K562 (cell line): ENCODE data around the gene CPN2. TPM values are rescaled to one million over a fixed set of nuclear protein-coding genes. Genes with fewer than 3 reads are reported as not detected.

Source experiments
- ATAC-seq: fragments of 200-7000 bp; cut with Tn5 transposase; 3 replicates; pipeline ENCODE4 v1.9.1; 2020; ENCODE audit warnings: moderate library complexity
- BruUV-seq: library from RNA; stranded (reverse); fragments of 400-500 nt; replicated peaks from 2 replicates; lab custom pipeline; 2021; lab: Mats Ljungman, UMichigan
- CTCF ChIA-PET: fragments of 300-600 bp; formaldehyde crosslinking; extraction: SDS; loops from one replicate; lab custom pipeline; 2021; ENCODE audit warnings: low intra/inter-chr PET ratio; lab: Yijun Ruan, JAX
- POLR2A ChIA-PET: fragments of 300-600, 350-650 bp; sonication (Branson Sonifier 250); formaldehyde crosslinking; extraction: SDS; loops from one replicate; lab custom pipeline; 2021; ENCODE audit warnings: antibody characterized with exemption, inconsistent platforms; lab: Yijun Ruan, JAX
- DNase-seq, 4 experiments: peaks; one replicate each; pipeline versions ENCODE4 v3.0.0 to v3.0.0-alpha.2; 2011 to 2018; ENCODE audit warnings: low spot score in 3 of 4, mixed read lengths in 3 of 4; ENCODE audit errors: extremely low read depth in 1 of 4
- FAIRE-seq: peaks from 2 replicates; lab custom pipeline; 2011; peaks lifted over from hg19 to GRCh38; lab: Jason Lieb, UNC
- H2AFZ ChIP-seq: 2 replicates; pipeline ENCODE4 v1.6.0; 2011; ENCODE audit warnings: low read depth, low read length, control low read depth, inconsistent platforms
- H3K27ac ChIP-seq: fragments of 200-600 bp; 3 replicates; pipeline ENCODE4 v1.8.0; 2011; ENCODE audit warnings: low read depth, mild to moderate bottlenecking, control low read depth, inconsistent platforms, low read length, moderate library complexity, mixed read lengths; ENCODE audit errors: extremely low read depth
- H3K27me3 ChIP-seq, 2 experiments: fragments of 300-600 bp in 1 of 2; 2 replicates in 1 of 2; 3 replicates in 1 of 2; pipeline versions ENCODE4 v1.6.0 to v1.8.0; 2011; ENCODE audit warnings: inconsistent platforms in 2 of 2, low read length in 2 of 2, mild to moderate bottlenecking in 1 of 2, mixed read lengths in 1 of 2, moderate library complexity in 1 of 2; ENCODE audit not compliant: control insufficient read depth in 2 of 2, insufficient read depth in 2 of 2
- H3K36me3 ChIP-seq: fragments of 300-600 bp; 3 replicates; pipeline ENCODE4 v1.8.0; 2011; ENCODE audit warnings: mild to moderate bottlenecking, low read length, inconsistent platforms; ENCODE audit not compliant: control insufficient read depth, insufficient read depth
- H3K4me1 ChIP-seq, 2 experiments: fragments of 200-600 bp in 1 of 2; replicated peaks in 1 of 2; 2 replicates in 1 of 2; 3 replicates in 1 of 2; pipeline versions ENCODE4 v1.5.1 to v1.8.0; 2011; ENCODE audit warnings: inconsistent platforms in 2 of 2, low read length in 2 of 2, mild to moderate bottlenecking in 1 of 2, mixed read lengths in 1 of 2, moderate library complexity in 1 of 2; ENCODE audit not compliant: control insufficient read depth in 2 of 2, insufficient read depth in 2 of 2
- H3K4me2 ChIP-seq: 2 replicates; pipeline ENCODE4 v1.6.1; 2011; ENCODE audit warnings: low read length, control low read depth, inconsistent platforms, mixed read lengths; ENCODE audit not compliant: insufficient read depth
- H3K4me3 ChIP-seq: fragments of 200-600 bp; sonication (generic), shearing (Covaris generic); 2 replicates; pipeline ENCODE4 v1.5.1; 2016; ENCODE audit warnings: control low read depth, inconsistent platforms
- H3K79me2 ChIP-seq: fragments of 200-600 bp; 3 replicates; pipeline ENCODE4 v1.8.0; 2011; ENCODE audit warnings: low read length, inconsistent platforms; ENCODE audit not compliant: control insufficient read depth, insufficient read depth
- H3K9ac ChIP-seq, 2 experiments: 2 replicates each; pipeline versions ENCODE4 v1.6.0 to v1.6.1; 2011; ENCODE audit warnings: low read depth in 2 of 2, low read length in 2 of 2, control low read depth in 1 of 2, inconsistent platforms in 1 of 2, mild to moderate bottlenecking in 1 of 2, mixed read lengths in 1 of 2; ENCODE audit not compliant: insufficient read depth in 1 of 2
- H3K9me1 ChIP-seq: one replicate; pipeline ENCODE4 v1.6.0; 2011; ENCODE audit warnings: inconsistent platforms, mild to moderate bottlenecking, low read length, moderate library complexity; ENCODE audit not compliant: control insufficient read depth, insufficient read depth
- H3K9me3 ChIP-seq: replicated peaks from 2 replicates; pipeline ENCODE4 v1.5.1; 2011; ENCODE audit warnings: low read depth, low read length, inconsistent platforms; ENCODE audit not compliant: control insufficient read depth, insufficient read depth
- H4K20me1 ChIP-seq: replicated peaks from 2 replicates; pipeline ENCODE4 v1.6.1; 2011; ENCODE audit warnings: low read length, inconsistent platforms, mixed read lengths; ENCODE audit not compliant: control insufficient read depth, insufficient read depth
- ARID4B ChIP-seq: sonication (generic); formaldehyde crosslinking; IDR thresholded peaks from 2 replicates; pipeline ENCODE4 v1.8.0; 2022; ENCODE audit warnings: mild to moderate bottlenecking, missing genetic modification reagents
- C11orf30 ChIP-seq: fragments of 450-650 bp; IDR thresholded peaks from 2 replicates; pipeline ENCODE4 v1.6.1; 2016; ENCODE audit warnings: low read depth, mild to moderate bottlenecking
- CHD4 ChIP-seq: fragments of 200-600 bp; sonication (generic); IDR thresholded peaks from 3 replicates; pipeline ENCODE4 v1.6.1; 2012; ENCODE audit warnings: low read depth, mild to moderate bottlenecking, mixed read lengths, low read length, inconsistent platforms; ENCODE audit not compliant: insufficient read depth, insufficient replicate concordance, poor library complexity, severe bottlenecking
- DIDO1 ChIP-seq: fragments of 450-650 bp; IDR thresholded peaks from 2 replicates; pipeline ENCODE4 v1.6.1; 2016; ENCODE audit warnings: low read depth, missing biosample characterization, missing genetic modification characterization
- ELF2 ChIP-seq: fragments of 250-450 bp; sonication (Bioruptor Pico); IDR thresholded peaks from 2 replicates; pipeline ENCODE4 v1.5.0; 2021; ENCODE audit warnings: mild to moderate bottlenecking
- IRF1 ChIP-seq: sonication (generic); formaldehyde crosslinking; IDR thresholded peaks from 2 replicates; pipeline ENCODE4 v1.8.0; 2022; ENCODE audit warnings: missing genetic modification reagents, mild to moderate bottlenecking, borderline replicate concordance
- PKNOX1 ChIP-seq: fragments of 450-650 bp; IDR thresholded peaks from 2 replicates; pipeline ENCODE4 v1.6.1; 2016
- RBM14 ChIP-seq: fragments of 200-400 bp; formaldehyde crosslinking; IDR thresholded peaks from 2 replicates; pipeline ENCODE4 v1.6.1; 2018; ENCODE audit warnings: low read depth, mild to moderate bottlenecking, low read length, moderate library complexity, borderline replicate concordance; ENCODE audit not compliant: insufficient read depth
- RFX1 ChIP-seq: fragments of 450-650 bp; IDR thresholded peaks from 2 replicates; pipeline ENCODE4 v1.6.1; 2016; ENCODE audit warnings: mild to moderate bottlenecking, moderate library complexity
- SNAPC5 ChIP-seq: fragments of 250-450 bp; sonication (Bioruptor Pico); IDR thresholded peaks from 2 replicates; pipeline ENCODE4 v1.8.0; 2021; ENCODE audit warnings: moderate library complexity, mild to moderate bottlenecking, inconsistent platforms
- TCF7 ChIP-seq: sonication (generic); IDR thresholded peaks from 2 replicates; pipeline ENCODE4 v1.6.1; 2016; ENCODE audit warnings: antibody characterized with exemption, borderline replicate concordance
- USF1 ChIP-seq: sonication (generic); formaldehyde crosslinking; IDR thresholded peaks from 2 replicates; pipeline ENCODE4 v1.9.0; 2022; ENCODE audit warnings: mild to moderate bottlenecking, missing genetic modification reagents
- WHSC1 ChIP-seq: IDR thresholded peaks from one replicate; pipeline ENCODE4 v1.6.1; 2012; ENCODE audit warnings: low read length, control low read depth, inconsistent platforms
- ZC3H11A ChIP-seq: IDR thresholded peaks from 2 replicates; pipeline ENCODE4 v1.6.1; 2012; ENCODE audit warnings: low read depth, low read length, improper control_type of control experiment
- ZFX ChIP-seq: sonication (generic); formaldehyde crosslinking; IDR thresholded peaks from 2 replicates; pipeline ENCODE4 v1.8.0; 2022; ENCODE audit warnings: mild to moderate bottlenecking, missing genetic modification reagents, moderate library complexity
- ZNF324 ChIP-seq: fragments of 250-450 bp; sonication (Bioruptor Pico); IDR thresholded peaks from 2 replicates; pipeline ENCODE4 v1.4.0; 2020; ENCODE audit warnings: mild to moderate bottlenecking
- ZNF561 ChIP-seq: fragments of 450-650 bp; formaldehyde crosslinking; conservative IDR thresholded peaks from 2 replicates; pipeline ENCODE4 v1.4.0; 2020; ENCODE audit warnings: mild to moderate bottlenecking, moderate library complexity
- WGBS: fragments of 100-300 bp; shearing (Covaris generic); methylation state at CpG from one replicate; pipeline ENCODE4 v1.1.6; 2016; ENCODE audit warnings: low coverage, mixed read lengths; ENCODE audit not compliant: insufficient coverage; ENCODE audit errors: missing lambda C conversion rate; 5-methylcytosine and 5-hydroxymethylcytosine counted together
- in situ Hi-C: fragments of 300-500 bp; cut with MboI; formaldehyde crosslinking; loops from 4 replicates; pipeline ENCODE4 v1.15.0; 2018; ENCODE audit warnings: inconsistent platforms, mixed read lengths
- intact Hi-C: fragments of 100-400 bp; cut with micrococcal nuclease; formaldehyde crosslinking; loops from 2 replicates; pipeline ENCODE4 v1.14.2; 2022
- polyA plus RNA-seq, 8 experiments: library from polyadenylated mRNA; depleted of rRNA in 4 of 8; stranded (reverse) in 5 of 8; unstranded in 3 of 8; fragments of >200 nt; fragmentation: Nextera tagmentation in 2 of 8; fragmentation: Illumina TruSeq in 1 of 8; extraction: Ambion mirVana in 2 of 8; extraction: Trizol in 1 of 8; gene quantifications; 2 replicates each; pipeline versions ENCODE4 v1.2.1 to v1.2.3, GENCODE V29; 2011 to 2014; ENCODE audit warnings: inconsistent platforms in 1 of 8, missing spikeins in 1 of 8
- total RNA-seq, 7 experiments: library from RNA; depleted of rRNA in 6 of 7; stranded (reverse); fragments of >200 nt in 6 of 7; fragmentation: Illumina TruSeq in 2 of 7; extraction: Trizol in 2 of 7; gene quantifications; 2 replicates each; pipeline versions ENCODE4 v1.2.1 to v1.2.3, GENCODE V29; 2011 to 2021; ENCODE audit warnings: low replicate concordance in 1 of 7

Gene CPN2
- total and polyA plus RNA-seq, 9 of the 15 experiments (the other 6 are each of a cell fraction or from before 2014, with no cell fraction given): not detected

GRCh38 chr3:194292331-194292730 is 58.8 kb downstream of the CPN2 start:
- ATAC-seq (no peak; the same call in 2 of the 3 replicates), DNase-seq (no peak), FAIRE-seq (no peak)
- BruUV-seq: no TSS peak
- Histone ChIP-seq H3K9me3 (no peaks in the 10 kb centered on the region), H3K9me1 (no peaks in the 10 kb centered on the region), H3K9ac (no peak overlapping the region), H3K4me3 (no peak overlapping the region), H3K4me2 (no peak overlapping the region), H3K27ac (no peak overlapping the region), H3K79me2 (no peaks in the 10 kb centered on the region), H2AFZ (no peak overlapping the region), H3K27me3 (no peaks in the 10 kb centered on the region), H3K4me1 (peaks cover 0 to 3% of the 10 kb centered on the region in 2 experiments; a peak in 1 of 5 replicates), H3K36me3 (no peaks in the 10 kb centered on the region), H4K20me1 (no peaks in the 10 kb centered on the region)
- in situ Hi-C loops: no loop called here
- ChIA-PET POLR2A (interaction anchor here (0.7 kb wide), 1 partner anchor 34 kb away, joined by 3 read pairs; no protein-coding TSS in a partner anchor), CTCF (no interaction called here)
- intact Hi-C loops: no loop called here
- WGBS: 52% methylated on average over 3 of the region's 3 CpGs
- TF ChIP-seq CHD4: no peak
- TF ChIP-seq ARID4B (CRISPR knock-in tag): no peak
- TF ChIP-seq C11orf30: no peak
- no peak for TF ChIP-seq SNAPC5 (CRISPR knock-in tag)
- TF ChIP-seq PKNOX1: no peak
- no peak for TF ChIP-seq WHSC1
- no peak for TF ChIP-seq ZFX (CRISPR knock-in tag)
- no peak for TF ChIP-seq TCF7
- no peak for TF ChIP-seq IRF1 (CRISPR knock-in tag)
- TF ChIP-seq RBM14: no peak
- no peak for TF ChIP-seq RFX1
- no peak for TF ChIP-seq DIDO1 (tag)
- no peak for TF ChIP-seq ZC3H11A
- TF ChIP-seq ELF2 (CRISPR knock-in tag): no peak
- no peak for TF ChIP-seq USF1 (CRISPR knock-in tag)
- no peak for TF ChIP-seq ZNF324 (CRISPR knock-in tag)
- TF ChIP-seq ZNF561: no peak
